ENCODE results near the gene DPPA4. TPM values are rescaled to one million over a fixed set of nuclear protein-coding genes. Genes with fewer than 3 reads are reported as not detected.

DPPA4 gene
- total RNA-seq, 1 experiment from 2014 or later = not detected

- Histone ChIP-seq H3K4me1 (no peaks in the 10 kb centered on the region), H3K27me3 (replicated peaks; ENCODE audit: control insufficient read depth, insufficient read depth, low read length) (no peaks in the 10 kb centered on the region), H3K9me3 (no peaks in the 10 kb centered on the region), H3K4me3 (ENCODE audit: low read depth, low read length) (no peak overlapping the region), H3K36me3 (ENCODE audit: control insufficient read depth, insufficient read depth, low read length) (no peaks in the 10 kb centered on the region)
- H3K4me1 Mint-ChIP-seq (ENCODE audit: low read depth, unreplicated experiment) = no peaks in the 10 kb centered on the region
- POLR2A ChIA-PET = no interaction called here
- no peak for TF ChIP-seq CTCF (IDR thresholded peaks at IDR 0.05; ENCODE audit: insufficient read depth in 1 of 2, low read depth in 1 of 2, low read length in 1 of 2, severe bottlenecking in 1 of 2, unreplicated experiment in 1 of 2)
- H3K27me3 Mint-ChIP-seq (ENCODE audit: insufficient read depth, unreplicated experiment) = no peaks in the 10 kb centered on the region
- no peaks in the 10 kb centered on the region for H3K36me3 Mint-ChIP-seq (ENCODE audit: insufficient read depth, unreplicated experiment)
- no TSS peak for BruUV-seq (replicated peaks)
- no peaks in the 10 kb centered on the region for H3K9me3 Mint-ChIP-seq (ENCODE audit: unreplicated experiment)
- intact Hi-C loops (cut with micrococcal nuclease; ENCODE audit: unreplicated experiment) = no loop called here
- H3K4me3 Mint-ChIP-seq (ENCODE audit: unreplicated experiment) = no peak overlapping the region
- H3K27ac Mint-ChIP-seq (ENCODE audit: unreplicated experiment) = no peak overlapping the region
- CTCF ChIA-PET = interaction anchor here (0.7 kb wide), 1 partner anchor 180 kb away, joined by 3 read pairs; no protein-coding TSS in a partner anchor
- DNase-seq = no peak
These were observed 39.9 kb downstream of the DPPA4 start for GRCh38 chr3:109297496-109297895.

DNA sequence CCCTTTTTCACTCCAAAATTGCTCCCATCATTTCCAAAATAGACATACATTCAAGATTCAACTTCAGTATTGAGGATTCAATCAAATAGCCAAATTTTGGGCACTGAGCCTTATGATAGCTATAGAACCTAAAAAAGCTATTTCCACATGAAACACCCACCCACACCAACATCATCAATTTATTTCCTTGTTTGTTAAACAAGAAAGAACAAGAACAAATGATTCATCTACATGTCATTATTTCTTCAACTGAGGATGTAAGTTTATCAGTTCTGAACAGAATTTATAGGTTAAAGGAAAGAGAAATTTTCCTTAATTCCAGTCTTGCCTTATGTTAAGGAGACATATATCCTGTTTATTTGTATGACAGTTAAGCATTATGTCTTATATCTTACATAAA is 53.3 kb downstream of the DPPA4 start:
- no peaks in the 10 kb centered on the region for H3K27me3 Mint-ChIP-seq (ENCODE audit: insufficient read depth, unreplicated experiment)
- no peak overlapping the region for H3K27ac Mint-ChIP-seq (ENCODE audit: unreplicated experiment)
- TF ChIP-seq CTCF (IDR thresholded peaks at IDR 0.05; ENCODE audit: insufficient read depth in 1 of 2, low read depth in 1 of 2, low read length in 1 of 2, severe bottlenecking in 1 of 2, unreplicated experiment in 1 of 2) = no peak
- no peaks in the 10 kb centered on the region for H3K4me1 ChIP-seq
- H3K4me1 Mint-ChIP-seq (ENCODE audit: low read depth, unreplicated experiment) = no peaks in the 10 kb centered on the region
- POLR2A ChIA-PET = no interaction called here
- CTCF ChIA-PET = interaction anchor here (1.0 kb wide), 1 partner anchor 115 kb away, joined by 3 read pairs; no protein-coding TSS in a partner anchor
- H3K9me3 ChIP-seq = no peaks in the 10 kb centered on the region
- no peaks in the 10 kb centered on the region for H3K27me3 ChIP-seq (replicated peaks; ENCODE audit: control insufficient read depth, insufficient read depth, low read length)
- no peaks in the 10 kb centered on the region for H3K9me3 Mint-ChIP-seq (ENCODE audit: unreplicated experiment)
- no peaks in the 10 kb centered on the region for H3K36me3 ChIP-seq (ENCODE audit: control insufficient read depth, insufficient read depth, low read length)
- no TSS peak for BruUV-seq (replicated peaks)
- DNase-seq = no peak
- intact Hi-C loops (cut with micrococcal nuclease; ENCODE audit: unreplicated experiment) = no loop called here
- H3K36me3 Mint-ChIP-seq (ENCODE audit: insufficient read depth, unreplicated experiment) = no peaks in the 10 kb centered on the region
- no peak overlapping the region for H3K4me3 Mint-ChIP-seq (ENCODE audit: unreplicated experiment)
- H3K4me3 ChIP-seq (ENCODE audit: low read depth, low read length) = no peak overlapping the region

- no peak overlapping the region for H3K27ac Mint-ChIP-seq (ENCODE audit: unreplicated experiment)
- Histone ChIP-seq H3K4me3 (ENCODE audit: low read depth, low read length) (no peak overlapping the region), H3K27me3 (replicated peaks; ENCODE audit: control insufficient read depth, insufficient read depth, low read length) (no peaks in the 10 kb centered on the region), H3K4me1 (no peaks in the 10 kb centered on the region), H3K9me3 (no peaks in the 10 kb centered on the region), H3K36me3 (ENCODE audit: control insufficient read depth, insufficient read depth, low read length) (no peaks in the 10 kb centered on the region)
- no peaks in the 10 kb centered on the region for H3K27me3 Mint-ChIP-seq (ENCODE audit: insufficient read depth, unreplicated experiment)
- BruUV-seq (replicated peaks) = no TSS peak
- H3K4me3 Mint-ChIP-seq (ENCODE audit: unreplicated experiment) = no peak overlapping the region
- CTCF ChIA-PET = no interaction called here
- intact Hi-C loops (cut with micrococcal nuclease; ENCODE audit: unreplicated experiment) = loop anchor here (5.0 to 10.0 kb wide), 2 partner anchors 254 to 456 kb away; no protein-coding TSS in a partner anchor
- no peaks in the 10 kb centered on the region for H3K36me3 Mint-ChIP-seq (ENCODE audit: insufficient read depth, unreplicated experiment)
- no peaks in the 10 kb centered on the region for H3K9me3 Mint-ChIP-seq (ENCODE audit: unreplicated experiment)
- no peak for DNase-seq
- TF ChIP-seq CTCF (IDR thresholded peaks at IDR 0.05; ENCODE audit: insufficient read depth in 1 of 2, low read depth in 1 of 2, low read length in 1 of 2, severe bottlenecking in 1 of 2, unreplicated experiment in 1 of 2) = no peak
- H3K4me1 Mint-ChIP-seq (ENCODE audit: low read depth, unreplicated experiment) = peaks cover 7% of the 10 kb centered on the region
- POLR2A ChIA-PET = no interaction called here
These were observed 58.8 kb downstream of the DPPA4 start for GRCh38 chr3:109278546-109278945.

Measured in Caco-2 (cell line).